Adrenal gland (tissue), 5 donors: ENCODE data around the gene ANXA4.

Experiments used
- POLR2A ChIP-seq, 2 donors: fragments of 450-650 bp; IDR thresholded peaks; one replicate each; pipeline ENCODE4 v1.6.1; 2017; ENCODE audit warnings: antibody characterized with exemption in 2 of 2, mild to moderate bottlenecking in 2 of 2, moderate library complexity in 1 of 2
- TF ChIP-seq, protein P1 (sequence below), 6 experiments: fragments of 450-650 bp in 4 of 6; fragments of 200-600 bp in 2 of 6; sonication (generic) in 1 of 6; IDR thresholded peaks; 1 replicate in 5 of 6; 2 replicates in 1 of 6; pipeline versions ENCODE4 v1.5.1 to v1.8.0; 2016 to 2021; ENCODE audit warnings: antibody characterized with exemption in 6 of 6, mild to moderate bottlenecking in 2 of 6, moderate library complexity in 1 of 6
- donor health status: DM: no; HTN: no; CAD: no.

DNA sequence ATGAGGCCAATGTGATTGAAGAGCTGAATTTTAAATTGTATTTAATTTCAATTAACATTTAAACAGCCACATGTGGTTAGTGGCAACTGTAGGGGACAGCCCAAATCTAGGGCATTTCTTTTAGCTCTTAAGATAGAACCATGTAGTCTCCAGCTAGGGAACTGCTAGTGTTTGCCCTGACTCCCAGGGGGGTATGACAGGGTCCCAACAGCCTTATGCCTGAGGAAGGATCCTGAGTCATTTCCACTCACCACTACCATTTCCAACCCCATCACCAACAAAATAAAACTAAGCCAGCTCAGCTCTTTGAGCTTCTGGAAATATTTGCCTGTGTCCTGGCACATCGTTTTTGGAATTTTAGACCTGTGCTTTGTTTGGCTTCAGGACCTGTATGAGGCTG, 73.8 kb downstream of the ANXA4 start:
- TF ChIP-seq, protein P1, sequence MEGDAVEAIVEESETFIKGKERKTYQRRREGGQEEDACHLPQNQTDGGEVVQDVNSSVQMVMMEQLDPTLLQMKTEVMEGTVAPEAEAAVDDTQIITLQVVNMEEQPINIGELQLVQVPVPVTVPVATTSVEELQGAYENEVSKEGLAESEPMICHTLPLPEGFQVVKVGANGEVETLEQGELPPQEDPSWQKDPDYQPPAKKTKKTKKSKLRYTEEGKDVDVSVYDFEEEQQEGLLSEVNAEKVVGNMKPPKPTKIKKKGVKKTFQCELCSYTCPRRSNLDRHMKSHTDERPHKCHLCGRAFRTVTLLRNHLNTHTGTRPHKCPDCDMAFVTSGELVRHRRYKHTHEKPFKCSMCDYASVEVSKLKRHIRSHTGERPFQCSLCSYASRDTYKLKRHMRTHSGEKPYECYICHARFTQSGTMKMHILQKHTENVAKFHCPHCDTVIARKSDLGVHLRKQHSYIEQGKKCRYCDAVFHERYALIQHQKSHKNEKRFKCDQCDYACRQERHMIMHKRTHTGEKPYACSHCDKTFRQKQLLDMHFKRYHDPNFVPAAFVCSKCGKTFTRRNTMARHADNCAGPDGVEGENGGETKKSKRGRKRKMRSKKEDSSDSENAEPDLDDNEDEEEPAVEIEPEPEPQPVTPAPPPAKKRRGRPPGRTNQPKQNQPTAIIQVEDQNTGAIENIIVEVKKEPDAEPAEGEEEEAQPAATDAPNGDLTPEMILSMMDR (IDR thresholded peaks at IDR 0.05): no peak
- TF ChIP-seq POLR2A (IDR thresholded peaks at IDR 0.05): no peak
